D721Med (cell line): ENCODE results near the gene ZNF614.

ENCODE experiments used
- DNase-seq: peaks from one replicate; pipeline ENCODE4 v3.0.0; 2011; ENCODE audit warnings: low spot score; ENCODE audit not compliant: insufficient read length
- FAIRE-seq: peaks from 2 replicates; lab custom pipeline; 2011; peaks lifted over from hg19 to GRCh38; lab: Jason Lieb, UNC
- CTCF ChIP-seq: IDR thresholded peaks from 2 replicates; pipeline ENCODE4 v1.5.1; 2012; ENCODE audit warnings: mild to moderate bottlenecking, control low read depth; ENCODE audit not compliant: insufficient read depth; ENCODE audit errors: missing control alignments

The ZNF614 gene

GRCh38 chr19:52020506-52020905 lies 7.7 kb downstream of the ZNF614 start:
- no peak for TF ChIP-seq CTCF
- DNase-seq (no peak), FAIRE-seq (no peak)

GRCh38 chr19:52010674-52011073 lies 17.5 kb downstream of the ZNF614 start:
- DNase-seq: no peak
- TF ChIP-seq CTCF: no peak
- FAIRE-seq: no peak

- DNase-seq (peak; percentile 46), FAIRE-seq (no peak)
- TF ChIP-seq CTCF: no peak
Observed at GRCh38 chr19:52007806-52008557, 20.2 kb downstream of the ZNF614 start, which contains the start of gene ZNF615. Gene ZNF615, minus strand, starts transcription at chr19:52008211. Its CDS starts 4,500 bp downstream, at chr19:52003711.

GRCh38 chr19:52007451-52007805 lies 20.8 kb downstream of the ZNF614 start:
- TF ChIP-seq CTCF: no peak
- FAIRE-seq: no peak

GRCh38 chr19:51994048-51994644 lies 34.0 kb downstream of the ZNF614 start:
- no peak for TF ChIP-seq CTCF
- no peak for FAIRE-seq
- no peak for DNase-seq

More at GRCh38 chr19:52007451-52007805, 20.8 kb downstream of the ZNF614 start:
- no peak for DNase-seq

- no peak for TF ChIP-seq CTCF
Observed at GRCh38 chr19:51993422-51993821, 34.8 kb downstream of the ZNF614 start.

More at GRCh38 chr19:51993422-51993821, 34.8 kb downstream of the ZNF614 start:
- DNase-seq (no peak), FAIRE-seq (no peak)
